HL-60/S4 treated with retinoic acid at 250 ng/mL for 4 days and 3 days (cell line): ENCODE data around the gene EIF2A.
"Not testable (repeated sequence)": the region's sequence is repeated elsewhere in the genome, so short reads cannot be mapped to it uniquely, and the experiment has no call there.

ENCODE experiments used
- in situ Hi-C: fragments of 300-500 bp; cut with MboI; formaldehyde crosslinking; loops from 2 replicates; pipeline ENCODE4 v1.7.0; 2022; ENCODE audit warnings: low sequenced_read_pairs

Gene EIF2A

DNA sequence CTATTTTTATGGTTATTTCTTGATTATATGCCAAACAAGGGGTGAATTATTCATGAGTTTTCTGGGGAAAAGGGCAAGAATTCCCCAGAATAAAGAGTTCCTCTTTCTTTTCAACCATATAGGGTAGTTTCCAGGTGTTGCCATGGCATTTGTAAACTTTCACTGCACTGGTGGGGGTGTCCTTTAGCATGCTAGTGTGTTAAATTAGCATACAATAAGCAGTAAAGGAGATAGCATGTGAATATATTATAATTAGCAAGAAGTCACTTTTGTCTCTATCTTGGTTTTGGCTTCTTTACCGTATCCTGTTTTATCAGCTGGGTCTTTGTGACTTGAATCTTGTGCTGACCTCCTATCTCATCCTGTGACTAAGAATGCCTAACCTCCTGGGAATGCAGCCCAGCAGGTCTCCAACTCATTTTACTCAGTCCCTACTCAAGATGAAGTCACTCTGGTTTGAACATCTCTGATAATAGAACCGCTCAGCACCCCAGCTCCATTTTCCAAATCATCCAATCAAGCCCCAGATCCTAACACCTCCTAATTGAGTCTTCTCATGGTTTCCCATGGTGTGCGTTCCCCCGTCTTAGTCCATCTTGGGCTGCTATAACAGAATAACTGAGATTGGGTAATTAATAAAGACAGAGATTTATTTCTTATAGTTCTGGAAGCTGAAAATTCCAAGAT lies 53.2 kb downstream of the EIF2A start:
- in situ Hi-C loops, result no loop called here

DNA sequence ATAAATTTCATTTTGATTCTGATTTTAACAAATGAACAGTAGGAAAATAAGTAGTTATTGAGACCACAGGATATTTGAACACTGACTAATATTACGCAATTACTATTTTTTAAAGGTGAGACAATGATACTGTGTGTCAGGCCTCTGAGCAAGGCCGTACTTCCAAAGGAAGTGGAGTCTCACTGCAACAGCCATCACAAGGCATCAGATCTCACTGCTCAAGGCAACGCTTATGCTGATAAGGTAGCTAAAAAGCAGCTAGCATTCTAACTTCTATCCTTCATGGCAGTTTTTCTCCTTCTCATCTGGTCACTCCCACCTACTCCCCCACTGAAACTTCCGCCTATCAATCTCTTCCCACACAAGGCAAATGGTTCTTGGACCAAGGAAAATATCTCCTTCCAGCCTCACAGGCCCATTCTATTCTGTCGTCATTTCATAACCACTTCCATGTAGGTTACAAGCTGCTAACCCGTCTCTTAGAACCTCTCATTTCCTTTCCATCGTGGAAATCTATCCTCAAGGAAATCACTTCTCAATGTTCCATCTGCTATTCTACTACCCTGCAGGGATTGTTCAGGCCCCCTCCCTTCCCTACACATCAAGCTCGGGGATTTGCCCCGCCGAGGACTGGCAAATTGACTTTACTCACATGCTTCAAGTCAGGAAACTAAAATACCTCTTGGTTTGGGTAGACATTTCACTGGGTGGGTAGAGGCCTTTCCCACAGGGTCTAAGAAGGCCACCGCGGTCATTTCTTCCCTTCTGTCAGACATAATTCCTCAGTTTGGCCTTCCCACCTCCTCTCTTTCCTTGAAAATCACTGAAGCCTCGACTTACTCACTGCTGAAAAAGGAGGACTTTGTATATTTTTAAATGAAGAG lies 54.3 kb downstream of the EIF2A start:
- in situ Hi-C loops, result not testable (repeated sequence)

DNA sequence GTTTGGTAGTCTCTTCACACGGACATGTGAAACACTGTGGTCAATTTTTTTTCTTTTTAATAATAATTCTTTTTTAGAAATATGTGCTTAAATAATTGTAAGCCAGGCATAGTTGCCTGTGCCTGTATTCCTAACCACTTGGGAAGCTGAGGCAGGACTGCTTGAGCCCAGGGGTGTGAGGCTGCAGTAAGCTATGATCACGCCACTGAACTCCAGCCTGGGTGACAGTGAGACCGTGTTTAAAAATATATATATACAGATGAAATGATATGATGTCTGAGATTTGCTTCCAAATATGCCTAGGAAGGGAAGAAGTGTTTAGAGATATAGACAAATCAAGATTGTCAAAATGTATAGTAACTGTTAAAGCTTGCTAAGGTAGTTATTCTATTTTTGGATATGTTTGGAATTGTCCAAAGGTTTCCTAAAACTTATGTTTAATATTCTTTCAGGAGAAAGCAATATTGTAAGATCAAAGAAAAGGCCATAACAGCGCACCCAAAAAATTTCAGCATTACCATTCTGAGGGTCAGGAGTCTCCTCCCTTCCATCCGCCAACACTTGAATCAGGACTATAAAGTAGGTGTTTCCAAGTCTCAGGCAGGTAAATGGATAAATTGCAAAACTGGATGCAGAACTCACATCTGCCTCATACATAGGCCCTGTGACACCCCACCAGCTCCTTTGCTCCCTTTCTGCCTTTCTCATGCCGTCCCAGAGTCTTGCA lies 56.0 kb downstream of the EIF2A start:
- in situ Hi-C loops, result no loop called here

DNA sequence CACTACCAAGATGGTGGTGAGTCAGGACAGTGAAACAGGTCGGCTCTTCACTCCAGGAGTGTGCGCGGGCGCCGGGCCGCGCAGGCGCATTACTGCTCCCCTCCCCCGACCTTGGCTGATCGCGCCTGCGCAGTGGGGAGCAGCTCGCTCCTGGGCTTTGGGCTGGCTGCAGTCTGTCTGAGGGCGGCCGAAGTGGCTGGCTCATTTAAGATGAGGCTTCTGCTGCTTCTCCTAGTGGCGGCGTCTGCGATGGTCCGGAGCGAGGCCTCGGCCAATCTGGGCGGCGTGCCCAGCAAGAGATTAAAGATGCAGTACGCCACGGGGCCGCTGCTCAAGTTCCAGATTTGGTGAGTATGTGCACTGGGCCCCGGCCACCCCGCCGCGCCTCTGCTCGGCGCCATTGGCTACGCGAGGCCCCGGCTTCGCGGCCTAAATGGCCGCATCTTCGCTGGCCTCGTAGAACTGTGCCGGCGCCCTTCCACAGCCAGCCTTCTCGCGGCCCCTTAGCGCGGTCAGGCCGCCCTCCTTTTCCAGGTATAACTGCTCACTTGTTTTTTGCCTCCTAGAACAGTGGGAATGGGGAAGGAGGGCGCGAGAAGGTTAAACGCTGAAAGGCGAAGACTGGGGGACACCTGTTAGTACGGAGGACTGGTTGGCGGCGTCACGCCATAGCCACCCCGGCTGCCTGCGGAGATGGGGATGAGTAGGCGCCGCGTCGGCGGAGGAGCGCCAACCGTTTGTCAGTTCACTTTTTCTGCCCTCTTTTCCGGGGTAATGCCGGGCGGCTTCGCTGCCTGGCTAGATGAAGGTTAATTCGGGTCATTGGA lies 56.8 kb downstream of the EIF2A start, which contains the start of gene SELENOT:
Gene SELENOT, plus strand, starts transcription at position 169 of the 827 bp plus-strand sequence. Its CDS starts 42 bp downstream, at position 211.
- in situ Hi-C loops, result no loop called here

DNA sequence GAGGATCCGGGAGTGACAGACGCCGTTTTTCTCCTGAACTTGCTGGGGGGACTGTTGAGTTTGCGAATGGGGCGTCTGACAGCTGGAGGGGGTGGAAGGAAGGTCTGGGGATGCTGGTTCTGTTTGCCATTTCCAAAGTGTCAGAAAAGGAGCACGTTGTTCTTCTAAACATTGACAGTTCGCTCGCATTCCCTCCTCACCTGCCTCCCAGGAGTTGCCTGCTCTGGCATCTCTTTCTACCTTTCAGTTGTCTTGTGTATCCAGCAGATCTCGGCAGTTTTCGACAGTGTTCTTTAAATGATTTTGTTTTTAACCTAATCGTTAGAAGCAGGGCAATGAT lies 57.4 kb downstream of the EIF2A start:
- in situ Hi-C loops, result no loop called here

- in situ Hi-C loops, result no loop called here
Observed at GRCh38 chr3:150605998-150606641, 59.5 kb downstream of the EIF2A start.

GRCh38 chr3:150607267-150608065 lies 60.9 kb downstream of the EIF2A start:
- in situ Hi-C loops, result no loop called here

- in situ Hi-C loops, result no loop called here
Observed at GRCh38 chr3:150609988-150610387, 63.4 kb downstream of the EIF2A start.

GRCh38 chr3:150610785-150611184 lies 64.2 kb downstream of the EIF2A start:
- in situ Hi-C loops, result no loop called here

DNA sequence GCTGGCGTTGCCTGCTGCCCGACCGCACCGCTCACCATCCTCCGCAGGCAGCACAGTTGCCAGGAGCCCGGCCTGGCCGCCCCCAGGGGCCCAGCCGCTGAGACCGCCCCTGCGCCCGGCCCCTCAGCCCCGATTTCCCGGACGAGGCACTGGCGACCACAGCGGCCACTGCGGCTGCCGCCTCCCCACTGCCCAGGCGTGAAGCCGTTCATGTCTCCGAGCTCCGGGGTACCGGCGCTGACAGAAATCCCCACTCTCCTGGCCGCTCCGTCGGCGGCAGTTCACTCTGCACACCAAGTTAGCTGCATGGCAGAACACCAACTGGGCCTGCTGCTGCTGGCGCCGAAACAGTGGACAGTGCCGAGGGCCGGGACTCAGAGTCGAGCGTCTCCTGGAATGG lies 65.1 kb downstream of the EIF2A start:
- in situ Hi-C loops, result no loop called here

- in situ Hi-C loops, result no loop called here
Observed at GRCh38 chr3:150612494-150612893, 65.9 kb downstream of the EIF2A start.

- in situ Hi-C loops, result no loop called here
Observed at GRCh38 chr3:150613034-150613433, 66.4 kb downstream of the EIF2A start.

DNA sequence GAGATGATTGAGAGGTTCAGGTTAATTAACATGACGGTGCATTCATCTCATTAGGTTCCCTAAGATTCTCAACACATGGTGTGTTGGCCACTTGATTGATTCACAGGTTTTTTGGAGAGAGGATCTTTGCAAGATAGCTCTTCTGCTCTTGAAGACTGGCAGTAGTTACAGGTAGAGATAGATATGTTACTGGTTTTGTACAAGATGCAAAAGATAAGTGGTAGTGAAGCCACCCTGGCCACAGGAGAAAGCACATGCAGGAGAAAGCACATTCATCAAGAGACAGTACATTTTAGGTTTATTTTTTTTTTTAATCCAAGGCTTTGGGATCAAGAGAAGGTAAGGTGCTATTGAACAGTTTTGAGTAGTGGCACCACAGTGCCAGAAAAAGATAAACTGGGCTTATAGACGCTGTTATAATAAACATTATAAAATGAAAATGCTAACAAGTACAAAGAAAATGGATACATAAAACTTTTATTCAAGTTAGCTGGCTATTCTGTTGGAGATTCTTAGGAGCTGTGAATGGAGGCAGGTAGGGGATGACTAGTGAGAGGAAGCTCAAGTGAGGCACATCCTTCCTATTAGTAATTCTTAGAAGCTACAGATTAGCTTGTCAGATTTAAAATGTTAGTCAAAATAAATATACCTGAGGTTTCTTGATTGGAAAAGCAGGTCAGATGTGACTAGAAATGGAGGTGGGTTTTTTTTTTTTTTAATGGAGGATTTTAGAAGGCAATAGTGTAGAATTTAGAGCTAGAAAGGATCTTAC lies 67.3 kb downstream of the EIF2A start:
- in situ Hi-C loops, result no loop called here

GRCh38 chr3:150620002-150620689 lies 73.6 kb downstream of the EIF2A start:
- in situ Hi-C loops, result no loop called here

GRCh38 chr3:150622955-150623354 lies 76.4 kb downstream of the EIF2A start:
- in situ Hi-C loops, result not testable (repeated sequence)

GRCh38 chr3:150623945-150624344 lies 77.4 kb downstream of the EIF2A start:
- in situ Hi-C loops, result no loop called here

DNA sequence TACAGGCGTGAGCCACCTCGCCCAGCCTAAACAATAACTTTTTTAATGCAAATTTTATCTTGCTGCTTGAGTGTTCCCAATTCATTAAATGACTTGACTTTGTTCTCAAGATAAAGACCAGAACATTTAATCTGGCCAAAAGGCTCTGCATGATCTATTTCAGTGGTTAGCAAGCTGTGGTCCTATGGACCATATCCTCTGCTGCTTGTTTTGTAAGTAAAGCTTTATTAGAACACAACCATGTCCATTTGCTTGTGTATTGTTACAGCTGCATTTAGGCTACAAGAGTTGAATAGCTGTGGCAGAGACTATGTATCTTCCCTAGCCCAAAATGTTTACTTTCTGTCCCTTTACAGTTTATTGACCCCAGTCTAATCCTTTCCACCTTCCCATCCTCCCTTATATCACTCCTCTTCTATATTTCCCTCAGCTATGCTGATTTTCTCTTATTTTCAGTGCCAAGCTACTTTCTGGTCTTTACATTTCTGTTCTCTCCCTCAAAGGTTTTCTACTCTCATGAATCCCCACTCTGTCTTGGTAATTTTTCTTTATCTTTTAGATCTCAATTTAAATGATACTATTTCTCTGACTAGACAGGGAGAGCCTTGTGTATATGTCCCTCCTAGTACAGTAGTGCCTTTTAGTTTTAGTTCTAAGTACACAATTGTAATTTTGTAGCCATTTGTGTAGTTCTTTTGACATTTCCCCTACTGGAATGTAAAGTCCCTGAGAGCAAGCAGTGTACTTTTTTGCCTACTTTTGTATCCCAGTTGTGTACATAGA lies 79.8 kb downstream of the EIF2A start:
- in situ Hi-C loops, result no loop called here
